NT2/D1 (cell line): ENCODE measurements around the gene PTPRT.

Source experiments
- SUZ12 ChIP-seq: IDR thresholded peaks from 2 replicates; pipeline ENCODE4 v1.6.1; 2011; ENCODE audit not compliant: insufficient read length, insufficient read depth; ENCODE audit errors: extremely low read depth
- YY1 ChIP-seq: IDR thresholded peaks from 2 replicates; pipeline ENCODE4 v1.6.1; 2011; ENCODE audit not compliant: insufficient read length, insufficient read depth
- ZNF274 ChIP-seq: IDR thresholded peaks from 2 replicates; pipeline ENCODE4 v1.6.1; 2011; ENCODE audit warnings: mild to moderate bottlenecking, low read depth, low read length

- no peak for TF ChIP-seq YY1
- TF ChIP-seq ZNF274, result no peak
- TF ChIP-seq SUZ12, result no peak
Measured at GRCh38 chr20:42255821-42256220, 933.9 kb downstream of the PTPRT start.
